CD4-positive, alpha-beta T cell (primary cell): Measurements from ENCODE around the gene SLC35E3. TPM values are rescaled to one million over a fixed set of nuclear protein-coding genes. Genes with fewer than 3 reads are reported as not detected.

Experiments used
- ATAC-seq: fragments of 200-7000 bp; cut with Tn5 transposase; one replicate; pipeline ENCODE4 v1.10.0; 2022; ENCODE audit warnings: mild to moderate bottlenecking; ENCODE audit not compliant: poor library complexity
- CTCF ChIA-PET: fragments of 350-600 bp; sonication (Branson Sonifier 250); formaldehyde crosslinking; loops from one replicate; lab custom pipeline; 2021; ENCODE audit warnings: antibody characterized with exemption, inconsistent platforms; lab: Charles Lee
- POLR2A ChIA-PET: fragments of 350-600 bp; sonication (Branson Sonifier 250); formaldehyde crosslinking; loops from one replicate; lab custom pipeline; 2021; ENCODE audit warnings: antibody characterized with exemption, inconsistent platforms; lab: Charles Lee
- DNase-seq, 14 experiments: peaks; one replicate each; pipeline ENCODE4 v3.0.0-alpha.2; 2013 to 2020; ENCODE audit warnings: mixed read lengths in 2 of 14
- H3K27ac ChIP-seq, 2 donors: one replicate each; pipeline versions ENCODE4 v1.5.1 to v1.7.0; 2013; ENCODE audit warnings: low read length in 2 of 2, low read depth in 1 of 2, mild to moderate bottlenecking in 1 of 2
- H3K27me3 ChIP-seq, 2 experiments: 1 replicate in 1 of 2; 2 replicates in 1 of 2; pipeline versions ENCODE4 v1.6.1 to v1.7.0; 2013; ENCODE audit warnings: low read length in 2 of 2, control low read depth in 1 of 2, mild to moderate bottlenecking in 1 of 2, moderate library complexity in 1 of 2; ENCODE audit not compliant: insufficient read depth in 2 of 2, control insufficient read depth in 1 of 2
- H3K36me3 ChIP-seq: one replicate; pipeline ENCODE4 v1.6.1; 2013; ENCODE audit warnings: low read length, control low read depth; ENCODE audit not compliant: insufficient read depth
- H3K4me1 ChIP-seq: one replicate; pipeline ENCODE4 v1.6.1; 2013; ENCODE audit warnings: low read length, control low read depth; ENCODE audit not compliant: insufficient read depth
- H3K4me3 ChIP-seq: one replicate; pipeline ENCODE4 v1.5.1; 2013; ENCODE audit warnings: mild to moderate bottlenecking, low read length, moderate library complexity
- H3K9me3 ChIP-seq, 2 experiments: 1 replicate in 1 of 2; 2 replicates in 1 of 2; pipeline versions ENCODE4 v1.6.1 to v1.7.0; 2013; ENCODE audit warnings: low read length in 2 of 2, mild to moderate bottlenecking in 2 of 2, control low read depth in 1 of 2, moderate library complexity in 1 of 2; ENCODE audit not compliant: control insufficient read depth in 1 of 2, insufficient read depth in 1 of 2
- H3K27ac Mint-ChIP-seq: one replicate; pipeline ENCODE4 v1.8.0; 2020; ENCODE audit warnings: mixed read lengths
- H3K27me3 Mint-ChIP-seq: one replicate; pipeline ENCODE4 v1.8.0; 2021; ENCODE audit warnings: mixed read lengths
- H3K36me3 Mint-ChIP-seq: one replicate; pipeline ENCODE4 v1.8.0; 2021; ENCODE audit warnings: low read depth, mixed read lengths
- H3K4me1 Mint-ChIP-seq: one replicate; pipeline ENCODE4 v1.8.0; 2021; ENCODE audit warnings: low read depth, mixed read lengths
- H3K4me3 Mint-ChIP-seq: one replicate; pipeline ENCODE4 v1.8.0; 2020; ENCODE audit warnings: mild to moderate bottlenecking, mixed read lengths
- H3K9me3 Mint-ChIP-seq: one replicate; pipeline ENCODE4 v1.8.0; 2020; ENCODE audit warnings: mixed read lengths
- intact Hi-C, 2 experiments: fragments of 100-400 bp; cut with DNase I in 1 of 2; cut with micrococcal nuclease in 1 of 2; formaldehyde crosslinking; loops; one replicate each; pipeline versions ENCODE4 v1.15.1 to v1.9.0; 2023 to 2025; cut with DNase I, micrococcal nuclease
- total RNA-seq, 174 experiments: library from RNA in 2 of 174; stranded (reverse) in 2 of 174; gene quantifications; one replicate each; pipeline ENCODE4 v1.2.3 and lab custom pipeline; 2021 to 2026
- TF ChIP-seq, protein P1 (sequence below): fragments of 200-600 bp; IDR thresholded peaks from one replicate; pipeline ENCODE4 v1.8.0; 2022; ENCODE audit warnings: antibody characterized with exemption, mild to moderate bottlenecking

The SLC35E3 gene
- total RNA-seq, 2 experiments from 2014 or later, result 3.5 to 6.1 TPM

DNA sequence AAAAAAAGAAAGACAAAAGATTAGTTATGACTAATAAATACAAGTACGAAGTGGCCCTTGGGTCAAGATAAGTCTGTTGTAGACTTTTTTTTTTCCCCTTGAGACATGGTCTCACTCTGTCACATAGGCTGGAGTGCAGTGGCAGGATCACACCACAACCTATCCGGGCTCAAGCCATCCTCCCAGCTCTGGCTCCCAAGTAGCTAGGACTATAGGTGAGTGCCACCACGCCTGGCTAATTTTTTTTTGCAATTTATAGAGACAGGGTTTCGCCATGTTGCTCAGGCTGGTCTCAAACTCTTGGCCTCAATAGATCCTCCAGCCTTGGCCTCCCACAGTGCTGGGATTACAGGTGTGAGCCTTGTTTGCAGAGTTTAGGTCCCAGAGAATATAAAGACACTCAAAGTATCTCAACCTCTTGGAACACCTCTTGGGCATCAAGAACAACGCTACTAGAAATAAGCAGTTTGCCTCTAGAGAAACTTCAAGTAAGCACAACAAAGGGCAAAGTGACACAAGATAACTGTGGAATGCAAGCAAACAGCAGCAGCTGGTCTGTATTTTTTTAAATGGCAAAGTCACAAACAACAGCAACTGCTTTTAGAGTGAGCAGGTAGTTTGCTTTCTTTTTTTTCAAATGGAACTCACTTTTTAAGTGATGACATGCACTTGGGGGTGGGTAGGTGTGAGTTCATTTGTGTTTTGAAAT is 58.1 kb downstream of the SLC35E3 start:
- no peak for ATAC-seq
- Mint-ChIP-seq H3K9me3 (no peaks in the 10 kb centered on the region), H3K4me3 (no peak overlapping the region), H3K27me3 (no peaks in the 10 kb centered on the region), H3K36me3 (peaks cover 16% of the 10 kb centered on the region), H3K27ac (no peak overlapping the region), H3K4me1 (peaks cover 12% of the 10 kb centered on the region)
- Histone ChIP-seq H3K4me3 (no peak overlapping the region), H3K9me3 (no peaks in the 10 kb centered on the region), H3K27ac (no peak overlapping the region), H3K27me3 (no peaks in the 10 kb centered on the region), H3K4me1 (peaks cover 13% of the 10 kb centered on the region), H3K36me3 (no peaks in the 10 kb centered on the region)
- CTCF ChIA-PET, result no interaction called here
- no peak for DNase-seq
- POLR2A ChIA-PET, result no interaction called here
- intact Hi-C loops, result loop anchor here in 1 of 2 experiments (10.0 kb wide), 2 partner anchors 189 to 449 kb away; partner anchors contain the start of gene RAP1B
- TF ChIP-seq, protein P1, sequence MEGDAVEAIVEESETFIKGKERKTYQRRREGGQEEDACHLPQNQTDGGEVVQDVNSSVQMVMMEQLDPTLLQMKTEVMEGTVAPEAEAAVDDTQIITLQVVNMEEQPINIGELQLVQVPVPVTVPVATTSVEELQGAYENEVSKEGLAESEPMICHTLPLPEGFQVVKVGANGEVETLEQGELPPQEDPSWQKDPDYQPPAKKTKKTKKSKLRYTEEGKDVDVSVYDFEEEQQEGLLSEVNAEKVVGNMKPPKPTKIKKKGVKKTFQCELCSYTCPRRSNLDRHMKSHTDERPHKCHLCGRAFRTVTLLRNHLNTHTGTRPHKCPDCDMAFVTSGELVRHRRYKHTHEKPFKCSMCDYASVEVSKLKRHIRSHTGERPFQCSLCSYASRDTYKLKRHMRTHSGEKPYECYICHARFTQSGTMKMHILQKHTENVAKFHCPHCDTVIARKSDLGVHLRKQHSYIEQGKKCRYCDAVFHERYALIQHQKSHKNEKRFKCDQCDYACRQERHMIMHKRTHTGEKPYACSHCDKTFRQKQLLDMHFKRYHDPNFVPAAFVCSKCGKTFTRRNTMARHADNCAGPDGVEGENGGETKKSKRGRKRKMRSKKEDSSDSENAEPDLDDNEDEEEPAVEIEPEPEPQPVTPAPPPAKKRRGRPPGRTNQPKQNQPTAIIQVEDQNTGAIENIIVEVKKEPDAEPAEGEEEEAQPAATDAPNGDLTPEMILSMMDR, result no peak

DNA sequence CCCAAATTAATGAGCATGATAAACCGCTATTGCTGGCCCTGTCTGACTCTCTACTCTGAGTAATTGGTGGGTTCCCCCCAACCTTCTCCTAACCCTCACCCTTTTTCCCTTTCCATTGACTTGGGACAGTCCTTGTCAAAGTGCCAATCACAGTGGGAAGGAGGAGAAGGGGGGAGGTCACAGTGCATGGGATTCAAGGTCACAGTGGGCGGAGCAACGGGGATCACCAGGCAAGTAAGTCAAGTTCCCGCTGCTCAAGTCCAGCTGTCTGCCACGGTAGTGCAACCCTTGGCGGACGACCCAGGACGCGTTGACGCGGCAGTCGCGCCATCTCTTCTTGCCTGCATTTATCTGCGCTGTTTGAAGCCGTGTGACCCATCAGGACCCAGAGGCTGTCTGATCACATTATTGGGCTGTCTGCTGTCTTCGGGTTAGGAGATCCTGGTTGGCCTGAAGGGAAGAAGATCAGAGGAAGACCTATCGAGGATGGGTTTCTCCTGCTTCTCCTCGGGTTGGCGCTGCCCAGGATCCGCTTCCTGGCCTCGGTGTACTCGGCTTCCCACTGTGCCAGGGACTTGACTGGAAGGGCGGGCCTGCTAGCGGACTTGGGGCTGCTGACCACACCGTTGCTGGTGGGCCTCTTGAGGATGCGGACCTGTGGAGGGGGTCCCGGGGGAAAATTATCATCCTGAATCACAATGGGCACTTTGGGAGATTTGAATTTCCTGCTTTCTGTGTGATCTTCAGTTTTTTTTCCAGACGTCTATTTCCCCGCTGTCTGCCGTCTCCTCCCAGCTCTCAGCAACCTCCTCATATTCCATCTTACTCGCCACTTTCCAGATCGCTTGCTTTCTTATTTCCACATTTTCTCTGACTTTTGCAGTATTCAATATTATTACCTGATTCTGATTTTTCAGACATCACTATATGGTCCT is 58.9 kb downstream of the SLC35E3 start:
- ATAC-seq (no peak), DNase-seq (peak in 1 of 14 experiments; percentile 21)
- peak overlapping the region; percentile 30 for H3K27ac Mint-ChIP-seq
- CTCF ChIA-PET, result no interaction called here
- H3K27me3 ChIP-seq, result no peaks in the 10 kb centered on the region
- H3K9me3 Mint-ChIP-seq, result no peaks in the 10 kb centered on the region
- H3K36me3 ChIP-seq, result peaks cover 4% of the 10 kb centered on the region
- H3K4me1 ChIP-seq, result peaks cover 14% of the 10 kb centered on the region
- intact Hi-C loops, result loop anchor here (5.0 to 10.0 kb wide), 4 partner anchors 190 to 473 kb away; partner anchors contain the start of genes MDM1 (in 1 of the 2) and RAP1B (in 1 of the 2)
- H3K9me3 ChIP-seq, result no peaks in the 10 kb centered on the region
- peaks cover 16% of the 10 kb centered on the region for H3K4me1 Mint-ChIP-seq
- no peaks in the 10 kb centered on the region for H3K27me3 Mint-ChIP-seq
- H3K27ac ChIP-seq, result no peak overlapping the region
- POLR2A ChIA-PET, result no interaction called here
- no peak overlapping the region for H3K4me3 ChIP-seq
- H3K4me3 Mint-ChIP-seq, result no peak overlapping the region
- H3K36me3 Mint-ChIP-seq, result peaks cover 24% of the 10 kb centered on the region
- TF ChIP-seq, protein P1, result no peak

DNA sequence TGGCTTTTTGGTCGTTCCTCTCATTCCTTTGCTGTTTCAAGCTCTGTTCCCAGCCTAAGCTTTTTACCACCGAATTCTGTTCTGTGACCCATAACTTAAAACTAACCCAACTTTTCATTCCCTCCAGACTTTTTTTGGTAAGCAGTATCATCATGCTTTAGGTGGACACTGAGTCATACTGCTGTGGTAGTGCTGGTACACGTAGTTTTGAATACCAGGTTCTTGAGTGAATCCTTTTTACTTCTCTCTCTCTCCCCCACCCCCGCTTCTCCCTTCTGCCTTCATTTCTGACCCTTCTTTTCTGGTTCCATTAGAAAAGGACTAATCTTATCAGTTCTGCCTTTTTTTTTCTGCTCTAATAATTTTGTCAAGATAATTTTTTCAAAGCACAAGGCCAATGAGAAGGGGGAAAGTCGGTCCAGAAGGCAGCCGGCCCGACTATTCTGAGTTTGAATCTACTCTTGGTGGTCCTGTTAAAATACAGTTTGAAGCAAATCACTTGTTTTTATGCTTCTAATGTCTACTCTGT is 59.7 kb downstream of the SLC35E3 start:
- no peak overlapping the region for H3K4me3 Mint-ChIP-seq

More for the DNA sequence above, 59.7 kb downstream of the SLC35E3 start:
- no peaks in the 10 kb centered on the region for H3K27me3 ChIP-seq
- Mint-ChIP-seq H3K9me3 (no peaks in the 10 kb centered on the region), H3K27ac (peak overlapping the region; percentile 100), H3K4me1 (peaks cover 16% of the 10 kb centered on the region), H3K36me3 (peaks cover 25% of the 10 kb centered on the region), H3K27me3 (no peaks in the 10 kb centered on the region)
- intact Hi-C loops, result loop anchor here (5.0 to 10.0 kb wide), 4 partner anchors 191 to 473 kb away; partner anchors contain the start of genes MDM1 (in 1 of the 2) and RAP1B (in 1 of the 2)
- POLR2A ChIA-PET, result no interaction called here
- H3K36me3 ChIP-seq, result peaks cover 7% of the 10 kb centered on the region
- TF ChIP-seq, protein P1, result no peak
- ATAC-seq, result no peak
- no peak for DNase-seq
- no peak overlapping the region for H3K4me3 ChIP-seq
- CTCF ChIA-PET, result no interaction called here
- H3K4me1 ChIP-seq, result peaks cover 14% of the 10 kb centered on the region
- no peak overlapping the region for H3K27ac ChIP-seq
- H3K9me3 ChIP-seq, result no peaks in the 10 kb centered on the region
